OCI-LY7 (cell line): ENCODE measurements around the gene TOR1A. TPM values are rescaled to one million over a fixed set of nuclear protein-coding genes. Genes with fewer than 3 reads are reported as not detected.

Source experiments
- Bru-seq: library from RNA; stranded (reverse); fragments of 400-500 nt; gene quantifications from one replicate; lab custom pipeline; 2021; lab: Mats Ljungman, UMichigan
- BruChase-seq, 2 experiments: library from RNA; stranded (reverse); fragments of 400-500 nt; gene quantifications; one replicate each; lab custom pipeline; 2021; lab: Mats Ljungman, UMichigan
- BruUV-seq: library from RNA; stranded (reverse); fragments of 400-500 nt; replicated peaks from 2 replicates; lab custom pipeline; 2021; lab: Mats Ljungman, UMichigan
- CTCF ChIA-PET: fragments of 300-600 bp; sonication (Branson Sonifier 250); formaldehyde crosslinking; loops from one replicate; lab custom pipeline; 2022; ENCODE audit warnings: antibody characterized with exemption; ENCODE audit not compliant: unreplicated experiment; lab: Charles Lee
- POLR2A ChIA-PET: fragments of 300-600 bp; sonication (Branson Sonifier 250); formaldehyde crosslinking; loops from one replicate; lab custom pipeline; 2022; ENCODE audit warnings: antibody characterized with exemption; lab: Charles Lee
- DNase-seq: peaks from one replicate; pipeline ENCODE4 v3.0.0-alpha.2; 2015; ENCODE audit warnings: low spot score
- H2AFZ ChIP-seq: fragments of 200-600 bp; sonication (generic), shearing (Covaris generic); 2 replicates; pipeline ENCODE4 v1.6.1; 2014; ENCODE audit warnings: mild to moderate bottlenecking, antibody characterized with exemption, low read length, moderate library complexity
- H3K27ac ChIP-seq: fragments of 200-600 bp; sonication (generic); 2 replicates; pipeline ENCODE4 v1.5.1; 2014; ENCODE audit warnings: mixed run types, low read depth, mild to moderate bottlenecking, moderate library complexity, low read length, inconsistent platforms; ENCODE audit not compliant: poor library complexity, severe bottlenecking
- H3K36me3 ChIP-seq: fragments of 200-600 bp; sonication (generic); 2 replicates; pipeline ENCODE4 v1.6.1; 2014; ENCODE audit warnings: mild to moderate bottlenecking, antibody characterized with exemption, low read length, moderate library complexity, mixed read lengths; ENCODE audit not compliant: insufficient read depth
- H3K4me1 ChIP-seq: fragments of 200-600 bp; sonication (generic); 2 replicates; pipeline ENCODE4 v1.5.1; 2014; ENCODE audit warnings: mild to moderate bottlenecking, low read length; ENCODE audit not compliant: insufficient read depth, poor library complexity, severe bottlenecking
- H3K4me2 ChIP-seq: fragments of 200-600 bp; sonication (generic); 2 replicates; pipeline ENCODE4 v1.6.1; 2014; ENCODE audit warnings: mild to moderate bottlenecking, low read length
- H3K4me3 ChIP-seq: fragments of 200-600 bp; sonication (generic); 2 replicates; pipeline ENCODE4 v1.5.1; 2014; ENCODE audit warnings: mild to moderate bottlenecking, low read depth, low read length; ENCODE audit not compliant: poor library complexity, severe bottlenecking
- H3K79me2 ChIP-seq: fragments of 200-600 bp; sonication (generic); 2 replicates; pipeline ENCODE4 v1.6.1; 2016; ENCODE audit warnings: low read depth, mild to moderate bottlenecking, low read length, moderate library complexity, mixed read lengths; ENCODE audit not compliant: insufficient read depth
- H3K9me2 ChIP-seq: fragments of 200-600 bp; sonication (generic); 2 replicates; pipeline ENCODE4 v1.6.1; 2016; ENCODE audit warnings: mild to moderate bottlenecking, low read length, mixed read lengths; ENCODE audit not compliant: insufficient read depth
- H3K9me3 ChIP-seq: fragments of 200-600 bp; sonication (generic); 2 replicates; pipeline ENCODE4 v1.6.1; 2014; ENCODE audit warnings: mild to moderate bottlenecking, mixed run types, low read length, mixed read lengths
- H4K20me1 ChIP-seq: fragments of 200-600 bp; sonication (generic); 2 replicates; pipeline ENCODE4 v1.6.1; 2014; ENCODE audit warnings: mild to moderate bottlenecking, antibody characterized with exemption, low read length, moderate library complexity, mixed read lengths; ENCODE audit not compliant: insufficient read depth
- CTCF ChIP-seq: fragments of 200-600 bp; sonication (generic); conservative IDR thresholded peaks from 2 replicates; pipeline ENCODE4 v1.5.1; 2014; ENCODE audit warnings: mild to moderate bottlenecking, antibody characterized with exemption, low read length, moderate library complexity, mixed read lengths
- EZH2phosphoT487 ChIP-seq: fragments of 200-600 bp; sonication (generic); IDR thresholded peaks from 2 replicates; pipeline ENCODE4 v1.6.1; 2018; ENCODE audit warnings: low read depth, borderline replicate concordance, mild to moderate bottlenecking, mixed run types, antibody characterized with exemption, low read length, moderate library complexity, mixed read lengths
- intact Hi-C: fragments of 100-400 bp; cut with micrococcal nuclease; formaldehyde crosslinking; loops from one replicate; pipeline ENCODE4 v1.10.0; 2022; ENCODE audit not compliant: unreplicated experiment
- long read RNA-seq: library from polyadenylated mRNA; stranded (forward); transcript quantifications from one replicate; pipeline ENCODE4 v2.0.0, GENCODE V29; 2022
- total RNA-seq, 2 experiments: library from RNA; depleted of rRNA in 1 of 2; stranded (reverse); fragments of >200 nt in 1 of 2; shearing (Covaris generic) in 1 of 2; gene quantifications; 2 replicates each; pipeline ENCODE4 v1.2.3, GENCODE V29; 2014 to 2022

The TOR1A gene
- total RNA-seq (2014; rRNA removed; shearing (Covaris generic)): 32.7 and 34.9 TPM in 2 replicates
- 37.0 and 37.4 TPM in 2 replicates for total RNA-seq (2022)
- Bru-seq, nascent RNA: percentile 68 among the genes with signal in this experiment
- BruChase-seq, experiment 1, labeled RNA remaining after a 6-hour chase: percentile 77 among the genes with signal in this experiment
- percentile 87 among the genes with signal in this experiment for BruChase-seq, experiment 2, labeled RNA remaining after a 2-hour chase
- long read RNA-seq, transcript TOR1A-201 (5 exons, 2,076 nt): major isoform, 84 of 94 reads
- long read RNA-seq, partial matches to known transcripts: 1 of 94 reads
- long read RNA-seq, other reads (novel, unspliced or antisense): 9 of 94 reads

- Histone ChIP-seq H3K79me2 (peaks cover 17% of the 10 kb centered on the region; the same call in 1 of the 2 replicates), H2AFZ (peak within 1 kb of the TSS; percentile 61; the same call in 1 of the 2 replicates), H3K4me3 (peak within 1 kb of the TSS; percentile 99), H3K36me3 (peaks cover 59% of the 10 kb centered on the region), H3K27ac (peak within 1 kb of the TSS; percentile 53), H3K9me3 (no peaks in the 10 kb centered on the region), H3K4me1 (peaks cover 9% of the 10 kb centered on the region), H3K9me2 (no peaks in the 10 kb centered on the region), H3K4me2 (peak within 1 kb of the TSS; percentile 89), H4K20me1 (no peaks in the 10 kb centered on the region)
- DNase-seq: peak; percentile 94
- BruUV-seq: no TSS peak
- TF ChIP-seq EZH2phosphoT487 (no peak), CTCF (no peak)
- intact Hi-C loops: no loop called here
- ChIA-PET POLR2A (interaction anchor here (0.6 kb wide), 1 partner anchor 532 kb away, joined by 3 read pairs; no protein-coding TSS in a partner anchor), CTCF (interaction anchor here (0.5 kb wide), 1 partner anchor 11 kb away, joined by 3 read pairs; the partner anchor contains the start of genes C9orf78 and USP20)
Measured at GRCh38 chr9:129823935-129824601, at the start of gene TOR1A. TSS of gene TOR1A (minus strand) at chr9:129824136. CDS start at chr9:129824085, 51 bp downstream.

GRCh38 chr9:129871046-129871445, 47.1 kb upstream of the TOR1A start:
- CTCF ChIA-PET: no interaction called here
- BruUV-seq: no TSS peak
- H3K27ac ChIP-seq: no peak overlapping the region

More at GRCh38 chr9:129871046-129871445, 47.1 kb upstream of the TOR1A start:
- DNase-seq: no peak
- no peak overlapping the region for H3K4me2 ChIP-seq
- intact Hi-C loops: no loop called here
- no peak overlapping the region for H3K4me3 ChIP-seq
- no peaks in the 10 kb centered on the region for H3K79me2 ChIP-seq
- no peaks in the 10 kb centered on the region for H4K20me1 ChIP-seq
- H3K9me3 ChIP-seq: no peaks in the 10 kb centered on the region
- H3K4me1 ChIP-seq: no peaks in the 10 kb centered on the region
- H2AFZ ChIP-seq: no peak overlapping the region
- peaks cover 12% of the 10 kb centered on the region; the same call in 1 of the 2 replicates for H3K36me3 ChIP-seq
- POLR2A ChIA-PET: no interaction called here
- TF ChIP-seq EZH2phosphoT487 (no peak), CTCF (no peak)
- no peaks in the 10 kb centered on the region for H3K9me2 ChIP-seq
